GM19023 (cell line): ENCODE measurements around the gene MRAP2.

ENCODE experiments used
- ATAC-seq: cut with Tn5 transposase; IDR thresholded peaks from one replicate; pipeline ENCODE4 v1.9.1; 2021; ENCODE audit warnings: mild to moderate bottlenecking, moderate library complexity; ENCODE audit not compliant: unreplicated experiment

MRAP2 gene, protein sequence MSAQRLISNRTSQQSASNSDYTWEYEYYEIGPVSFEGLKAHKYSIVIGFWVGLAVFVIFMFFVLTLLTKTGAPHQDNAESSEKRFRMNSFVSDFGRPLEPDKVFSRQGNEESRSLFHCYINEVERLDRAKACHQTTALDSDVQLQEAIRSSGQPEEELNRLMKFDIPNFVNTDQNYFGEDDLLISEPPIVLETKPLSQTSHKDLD

DNA sequence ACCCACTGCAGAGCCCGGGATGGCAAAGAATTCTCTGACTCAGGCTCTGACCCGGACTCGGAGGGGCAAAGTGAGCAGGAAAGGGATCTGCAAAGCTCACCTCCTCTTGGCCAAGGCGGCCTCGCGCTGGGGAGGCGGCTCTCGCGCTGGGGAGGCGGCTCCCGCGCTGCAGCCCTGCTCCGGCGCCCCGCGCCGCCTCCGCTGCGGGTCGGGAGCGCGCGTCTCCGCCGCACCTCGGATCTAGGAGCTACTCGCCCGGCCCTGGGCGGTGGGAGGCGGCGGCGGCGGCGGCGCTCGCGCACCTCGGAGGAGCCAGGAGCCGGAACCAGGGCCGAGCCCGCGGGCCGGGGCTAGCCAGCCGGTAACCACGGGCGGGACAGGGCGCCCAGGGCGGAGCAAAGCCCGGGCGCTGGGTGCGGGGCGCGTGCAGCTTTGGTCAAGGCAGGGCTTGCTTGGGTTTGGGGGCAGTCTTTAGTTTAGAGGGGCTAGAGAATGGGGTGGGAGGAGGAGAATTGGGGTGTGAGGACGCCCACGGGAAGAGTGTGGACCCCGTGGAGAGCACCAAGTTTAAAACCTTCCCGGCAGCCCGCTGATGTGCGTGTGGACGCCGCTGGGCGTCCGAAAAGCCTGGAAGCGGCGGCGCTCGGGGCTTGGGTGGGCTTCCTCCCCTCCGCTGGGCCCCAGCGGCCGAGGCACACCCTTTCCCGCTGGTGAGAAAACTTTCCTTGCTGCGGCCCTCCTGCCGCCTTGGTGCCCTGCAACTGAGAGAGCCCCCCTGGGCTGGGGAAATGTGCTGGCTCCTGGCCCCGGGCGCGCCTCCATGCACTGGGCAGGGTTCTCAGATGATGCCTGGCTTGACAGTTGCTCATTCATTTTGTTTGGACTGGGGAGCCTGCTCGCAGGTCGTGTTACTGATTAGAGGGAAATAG lies at the start of gene MRAP2:
MRAP2 (plus strand) TSS at position 250 of the 929 bp plus-strand sequence. CDS start 21,547 bp downstream, outside the sequence.
- ATAC-seq, result no peak

DNA sequence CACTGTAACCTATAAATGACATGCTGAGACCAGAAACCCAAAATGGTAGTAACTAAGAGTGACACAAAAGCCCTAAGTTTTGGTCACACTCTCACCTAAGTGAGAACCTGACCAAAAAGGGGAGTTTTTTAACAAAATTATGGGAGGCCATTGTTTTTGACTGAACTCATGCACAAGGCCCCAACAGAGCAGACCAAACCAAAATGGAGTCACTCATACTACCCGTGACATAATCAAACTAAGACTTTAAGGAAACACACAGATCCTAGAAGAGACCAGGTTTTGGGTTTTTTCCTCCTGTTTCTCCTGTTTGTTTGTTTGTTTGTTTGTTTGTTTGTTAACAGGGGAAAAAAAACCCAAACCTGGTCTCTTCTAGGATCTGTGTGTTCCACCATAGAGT lies 49.2 kb upstream of the MRAP2 start:
- no peak for ATAC-seq

DNA sequence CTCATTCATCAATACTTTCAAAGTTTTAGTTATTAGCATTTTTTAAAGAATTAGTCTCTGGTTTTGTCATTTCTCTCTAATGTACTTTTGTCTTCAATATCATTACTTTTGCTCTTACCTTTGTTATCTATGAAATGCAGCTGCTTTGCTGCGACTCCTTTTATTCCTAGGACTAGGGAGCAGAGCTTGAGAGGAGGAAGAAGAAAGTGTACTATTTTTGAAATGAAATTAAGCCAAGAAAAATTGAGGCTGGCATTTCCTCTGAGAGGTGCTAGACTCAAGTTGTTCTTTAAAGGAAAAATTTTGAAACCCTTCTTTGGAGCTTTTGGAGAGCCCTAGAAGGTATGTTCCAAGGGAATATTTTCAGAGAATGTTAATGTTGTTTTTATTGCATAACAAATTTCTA lies 48.3 kb upstream of the MRAP2 start:
- no peak for ATAC-seq

DNA sequence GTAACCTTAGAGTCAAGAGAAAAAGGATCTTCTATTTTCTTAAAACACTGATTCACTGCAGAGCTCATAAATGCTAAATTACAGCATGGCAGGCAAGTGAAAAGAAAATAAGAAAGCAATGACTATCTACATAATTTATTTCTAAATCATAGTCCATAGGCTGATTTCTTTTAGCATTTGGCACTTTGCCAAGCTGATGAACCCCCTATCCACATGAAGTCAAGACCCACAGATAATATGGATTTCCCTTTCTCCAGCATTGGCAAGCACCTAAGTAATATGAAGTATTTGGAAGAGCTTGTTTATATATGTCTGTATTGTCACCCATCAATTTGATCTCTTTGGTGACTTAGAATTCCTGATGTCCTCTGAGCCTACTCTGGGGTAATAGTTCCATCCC lies 47.9 kb upstream of the MRAP2 start:
- no peak for ATAC-seq

DNA sequence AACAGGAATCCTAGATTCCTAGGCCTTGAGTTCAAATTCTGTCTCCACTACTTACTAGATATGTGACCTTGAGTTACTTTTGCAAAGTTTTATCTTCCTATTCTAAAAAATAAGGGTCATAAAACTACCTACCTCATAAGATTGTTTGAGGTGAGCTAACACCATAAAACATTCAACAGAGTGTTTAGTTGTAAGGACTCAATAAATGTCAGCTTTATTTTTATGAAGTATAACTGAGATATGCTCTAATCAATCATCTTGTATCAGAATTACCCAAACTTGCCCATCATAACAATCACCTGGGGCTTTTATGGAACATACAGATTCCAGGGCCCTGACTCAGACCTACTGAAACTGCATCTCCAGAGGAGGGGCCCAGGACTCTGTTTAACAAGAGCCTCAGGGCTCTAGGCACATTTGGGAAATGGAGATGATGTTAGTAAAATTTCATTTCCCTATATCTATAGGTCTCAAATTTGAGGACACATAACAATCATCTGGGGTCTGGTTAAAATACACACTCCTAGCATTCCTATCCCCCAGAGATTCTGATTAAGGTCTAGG lies 35.5 kb upstream of the MRAP2 start:
- ATAC-seq, result no peak

DNA sequence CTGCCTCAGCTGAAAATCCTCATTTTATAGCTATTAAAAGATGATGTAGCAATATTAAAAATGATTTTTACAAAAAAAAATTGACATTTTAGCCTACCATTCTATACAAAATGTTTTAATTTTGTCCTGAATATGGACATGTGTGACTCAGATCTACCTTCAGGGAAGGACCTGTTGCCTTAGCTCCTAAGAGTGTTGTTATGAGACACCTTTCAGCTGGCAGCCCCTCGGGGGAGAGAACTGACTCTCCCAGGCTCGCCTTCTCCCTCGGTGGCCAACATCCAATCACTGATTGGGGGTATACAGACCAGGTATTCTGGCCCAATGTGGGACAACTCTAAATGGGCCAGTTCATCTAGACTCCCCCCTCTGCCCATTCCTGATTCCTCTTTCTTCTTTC lies 32.5 kb upstream of the MRAP2 start:
- ATAC-seq, result no peak

DNA sequence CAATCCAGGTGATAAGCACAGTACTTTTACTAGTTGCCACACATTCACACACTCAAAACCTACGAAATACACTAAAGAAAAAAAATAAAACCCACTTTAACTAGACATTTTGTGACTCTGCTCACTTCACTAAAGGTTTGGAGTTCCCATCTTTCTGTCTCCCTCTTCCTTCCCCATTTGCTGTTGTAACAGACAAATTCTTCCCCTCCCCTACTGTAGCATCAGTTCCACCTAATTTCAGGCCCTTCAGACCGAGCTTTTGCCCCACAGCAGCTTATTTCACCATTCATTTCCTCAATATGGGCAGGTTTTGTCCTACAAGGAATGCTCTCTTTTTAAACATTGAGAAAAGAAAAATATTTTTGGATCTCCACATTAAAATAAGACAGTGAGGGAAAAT lies 31.3 kb upstream of the MRAP2 start:
- no peak for ATAC-seq

DNA sequence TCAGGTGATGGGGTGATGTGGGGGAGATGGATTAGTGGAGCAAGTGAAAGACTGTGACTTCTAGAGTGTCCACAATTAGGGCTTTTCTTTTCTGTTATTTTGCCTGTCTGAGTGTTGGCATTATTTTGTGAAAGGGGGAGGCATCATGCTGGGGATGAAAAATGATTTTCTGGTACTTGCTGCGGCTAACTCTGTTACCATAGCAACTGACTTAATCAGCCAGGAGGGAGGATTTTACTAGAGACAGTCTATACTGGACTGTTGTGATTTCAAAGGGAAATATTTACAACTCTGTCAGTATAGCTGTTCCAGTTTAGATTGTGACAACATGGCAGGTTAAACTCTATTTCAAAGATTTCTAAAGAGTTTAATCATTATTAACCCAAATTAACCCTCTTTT lies 30.4 kb upstream of the MRAP2 start:
- ATAC-seq, result no peak

DNA sequence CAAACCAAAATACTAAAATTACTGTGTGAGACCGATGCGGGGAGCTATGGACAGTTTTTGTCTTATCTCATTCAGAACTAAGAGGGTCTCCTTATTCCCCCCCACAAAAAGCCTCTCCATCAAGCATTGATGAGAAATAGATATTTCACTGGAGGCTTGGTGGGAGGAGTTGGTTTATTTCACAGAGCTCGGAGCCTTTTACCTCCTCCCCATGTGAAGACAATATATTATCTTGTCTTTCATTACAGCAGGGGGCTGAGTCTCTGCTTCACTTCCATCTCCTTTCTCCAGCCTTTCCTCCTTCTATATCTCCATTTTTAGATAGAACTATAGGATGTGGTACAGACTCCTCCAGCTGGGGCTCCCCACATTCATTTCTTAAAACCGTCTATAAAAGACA lies 29.9 kb upstream of the MRAP2 start:
- no peak for ATAC-seq

DNA sequence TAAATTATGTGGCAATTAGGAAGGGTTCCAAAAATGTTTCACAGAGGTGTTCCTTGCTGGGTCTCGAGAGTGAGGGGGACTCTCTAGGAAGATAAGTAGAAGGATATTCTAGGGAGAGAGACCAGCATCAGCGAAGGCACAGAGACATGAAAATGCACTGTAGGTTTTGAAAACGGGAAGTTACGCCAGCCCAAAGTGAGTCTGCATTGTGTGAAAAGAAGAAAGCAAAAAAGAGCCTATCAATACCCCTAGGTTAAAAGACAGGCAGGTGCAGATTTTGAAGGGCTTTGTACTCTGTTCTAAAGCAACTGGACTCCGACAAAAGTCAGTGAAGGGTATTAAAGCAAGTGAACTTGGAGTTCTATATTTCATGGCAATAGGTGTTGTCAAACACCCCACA lies 25.7 kb upstream of the MRAP2 start:
- ATAC-seq, result no peak

DNA sequence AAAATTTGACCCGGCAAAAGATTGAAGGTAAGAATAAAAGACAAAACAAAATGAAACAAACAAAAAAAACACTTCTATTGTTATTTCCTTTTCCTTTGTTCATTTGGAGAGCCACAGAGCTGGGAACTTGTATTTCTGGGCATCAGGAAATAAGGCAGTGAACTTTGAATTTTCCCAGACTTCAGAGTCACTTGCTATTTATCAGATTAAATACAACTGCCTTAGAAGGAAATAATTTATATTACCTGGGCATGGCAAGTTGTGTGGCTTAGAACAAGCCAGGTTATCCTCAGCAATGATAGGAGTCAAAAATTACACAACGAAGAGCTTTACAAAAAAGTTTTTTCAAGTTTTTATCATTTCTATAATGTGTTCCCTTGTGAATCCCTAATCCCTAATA lies 20.2 kb upstream of the MRAP2 start:
- ATAC-seq, result no peak

DNA sequence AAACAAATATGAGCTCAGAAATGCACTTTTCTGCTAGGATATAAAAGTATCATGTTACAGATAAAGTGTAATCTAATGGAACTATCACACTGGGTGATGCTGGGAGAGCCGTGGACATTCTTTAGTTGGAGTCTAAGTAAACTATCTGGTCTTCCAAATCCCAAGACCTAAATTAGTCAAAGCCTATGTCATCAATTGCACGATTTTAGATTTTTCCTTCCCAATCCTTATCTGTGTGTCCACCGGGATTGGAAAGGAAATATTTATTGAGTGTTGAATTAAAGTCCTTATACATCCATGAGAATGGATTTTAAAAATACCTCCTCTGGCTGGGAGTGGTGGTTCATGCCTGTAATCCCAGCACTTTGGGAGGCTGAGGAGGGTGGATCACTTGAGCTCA lies 19.6 kb upstream of the MRAP2 start:
- no peak for ATAC-seq

DNA sequence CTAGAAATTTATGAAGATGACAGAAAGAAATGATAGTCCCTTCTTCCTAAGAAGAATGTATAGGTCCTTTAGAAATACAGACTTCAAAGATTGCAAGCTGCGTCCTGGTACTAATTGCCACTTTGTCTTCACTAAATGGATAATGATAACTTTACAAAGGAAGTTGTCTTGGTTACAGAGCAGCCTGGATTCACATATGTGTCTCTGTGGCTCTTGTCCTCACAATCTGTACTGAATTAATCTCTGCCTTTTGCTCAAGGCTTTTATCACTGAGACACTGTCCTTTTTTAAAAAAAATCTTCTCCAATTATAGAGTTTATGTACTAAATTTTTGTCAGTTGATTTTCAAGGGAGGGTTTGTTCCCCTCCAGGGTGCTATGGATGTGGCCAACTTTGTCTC lies 17.5 kb upstream of the MRAP2 start:
- no peak for ATAC-seq

DNA sequence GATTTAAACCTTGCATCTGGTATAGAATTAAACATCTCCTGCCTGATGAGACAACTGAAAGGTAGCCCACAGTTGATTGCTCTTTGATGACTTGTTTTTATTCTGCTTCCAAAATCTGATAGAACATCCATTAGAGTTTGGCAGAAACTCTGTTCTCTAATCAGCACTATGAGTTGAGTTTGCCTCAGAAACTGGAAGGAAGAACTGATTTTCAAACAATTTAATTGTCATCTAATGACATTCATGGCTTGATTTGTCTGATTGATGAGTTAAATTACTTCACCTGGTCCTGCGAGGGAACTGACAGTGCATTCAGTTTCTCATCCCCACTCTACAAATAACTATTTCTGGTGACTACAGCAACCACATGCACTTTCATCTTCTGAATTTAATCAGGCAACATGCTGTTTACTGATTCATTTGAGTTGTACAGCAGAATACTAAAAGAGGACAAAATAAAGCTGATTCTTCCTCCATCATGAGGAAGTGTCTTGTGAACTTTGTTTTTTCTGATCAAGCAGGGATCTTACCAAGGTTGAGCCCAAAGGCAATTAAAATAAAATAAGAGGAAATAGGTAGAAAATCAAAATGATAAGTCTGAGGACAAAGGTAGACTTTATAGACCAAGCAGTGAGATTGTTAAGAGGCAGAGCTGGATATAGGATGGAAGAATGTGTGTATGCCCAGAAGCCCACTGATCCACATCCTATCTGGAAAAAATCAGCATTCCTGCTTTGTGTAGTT lies 15.7 kb upstream of the MRAP2 start:
- peak; percentile 54 for ATAC-seq

DNA sequence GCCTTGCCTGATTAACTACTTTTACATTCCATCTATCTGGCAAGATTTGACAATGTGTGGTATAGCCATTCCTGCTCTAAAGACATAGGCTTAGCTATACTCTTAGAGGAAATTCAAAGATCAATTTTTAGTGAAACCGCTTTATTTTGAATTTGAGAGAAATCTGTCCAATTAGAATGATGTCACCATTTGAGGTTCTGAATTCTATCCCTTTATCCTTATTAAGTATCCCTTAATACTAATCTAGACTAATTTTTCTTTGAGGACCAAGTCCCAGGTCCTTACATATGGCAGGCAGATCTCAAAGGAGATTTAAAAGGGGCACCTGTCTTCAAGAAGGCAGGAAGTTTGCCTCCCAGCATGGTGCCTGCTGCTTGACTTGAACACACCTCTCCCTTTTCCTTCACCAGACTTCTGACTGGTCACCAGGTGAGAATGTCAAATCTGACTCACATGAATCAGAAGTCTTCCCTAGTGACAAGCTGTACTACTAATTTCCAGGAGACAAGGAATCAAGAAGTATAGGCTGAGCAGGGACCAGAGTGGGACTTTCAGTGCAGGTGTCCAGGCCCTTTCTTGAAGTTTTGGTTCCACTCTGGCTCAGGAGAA lies 15.0 kb upstream of the MRAP2 start:
- ATAC-seq, result no peak

DNA sequence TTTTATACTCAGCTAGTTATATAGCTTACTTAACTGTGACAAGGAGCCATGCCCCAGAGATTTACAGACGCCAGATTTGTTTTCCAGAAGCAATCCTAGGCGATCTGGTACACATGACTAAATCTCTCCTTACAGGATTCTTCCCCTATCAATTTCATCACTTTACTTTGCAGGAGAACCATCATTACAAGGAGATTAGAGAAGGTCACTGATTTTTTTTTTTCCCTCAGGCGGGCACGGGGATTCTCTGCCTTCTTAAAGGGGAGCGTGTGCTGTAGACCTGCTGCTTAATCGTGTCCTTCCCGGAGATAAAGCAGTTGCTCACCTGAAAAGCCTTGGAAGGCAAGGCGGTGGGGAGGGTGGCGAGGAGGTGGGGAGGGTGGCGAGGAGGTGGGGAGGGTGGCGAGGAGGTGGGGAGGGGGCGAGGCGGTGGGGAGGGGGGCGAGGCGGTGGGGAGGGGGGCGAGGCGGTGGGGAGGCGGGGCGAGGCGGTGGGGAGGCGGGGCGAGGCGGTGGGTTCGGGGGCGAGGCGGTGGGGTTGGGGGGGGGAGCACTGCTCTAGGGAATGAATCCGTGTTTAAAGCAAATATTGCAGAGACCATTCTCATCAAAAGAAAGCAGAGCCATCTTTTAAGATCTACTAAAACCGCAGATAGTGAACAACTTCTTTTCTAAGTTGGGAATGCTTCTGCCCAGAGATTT lies 14.3 kb upstream of the MRAP2 start:
- no peak for ATAC-seq

DNA sequence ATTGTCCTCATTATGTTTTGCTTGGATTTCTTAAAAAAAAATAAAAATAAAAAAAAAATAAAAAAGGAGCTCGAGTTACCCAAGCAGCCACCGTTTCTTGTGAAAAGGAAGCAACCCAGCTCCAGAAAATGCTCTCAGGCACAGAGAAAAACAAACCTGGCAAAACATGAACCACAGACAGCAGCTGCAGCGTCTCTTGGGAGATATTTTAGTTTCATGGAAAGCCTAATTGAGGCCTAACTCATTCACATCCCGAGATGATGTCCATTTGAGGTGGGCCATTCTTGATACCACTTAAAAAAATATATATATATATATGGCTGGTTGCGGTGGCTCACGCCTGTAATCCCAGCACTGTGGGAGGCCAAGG lies 13.7 kb upstream of the MRAP2 start:
- ATAC-seq, result no peak

DNA sequence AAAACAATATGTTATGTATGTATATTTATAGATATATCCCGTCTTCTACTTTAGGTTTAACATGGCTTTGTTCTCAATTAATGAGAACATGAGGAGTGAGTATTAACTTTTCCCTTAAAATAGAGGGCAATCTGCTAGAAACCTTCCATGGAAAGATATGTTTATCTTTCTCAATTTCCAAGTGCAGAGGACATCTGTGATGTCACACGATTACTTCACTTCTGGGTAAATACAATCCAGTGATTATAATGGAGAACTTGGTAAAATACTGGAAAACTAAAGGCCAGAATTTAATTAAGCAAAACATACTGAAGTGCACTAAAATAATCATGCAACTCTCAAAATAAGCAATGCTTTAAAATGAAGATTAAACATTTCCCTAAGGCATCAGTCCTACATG lies 11.9 kb upstream of the MRAP2 start:
- no peak for ATAC-seq

DNA sequence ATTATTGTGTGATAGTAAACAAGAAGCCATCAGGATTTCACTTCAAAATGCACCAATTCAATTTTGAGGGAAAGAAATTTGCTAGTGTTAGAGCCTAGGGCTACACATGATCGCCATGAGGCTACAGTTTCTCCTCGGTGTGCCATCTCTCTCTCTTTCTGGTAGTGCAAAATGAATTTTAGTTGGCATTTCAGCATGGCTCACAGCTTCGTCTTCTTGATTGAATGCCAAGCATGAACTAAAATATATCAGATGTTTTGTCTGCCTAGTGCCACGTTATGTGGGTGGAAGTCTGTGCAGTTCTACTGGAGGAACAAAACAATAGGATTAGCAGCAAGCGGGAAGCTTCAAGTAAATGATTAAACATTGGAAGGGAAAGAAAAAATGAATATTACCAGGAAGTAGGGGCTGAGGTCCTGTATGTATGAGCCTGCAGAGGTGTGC lies 6.8 kb upstream of the MRAP2 start:
- no peak for ATAC-seq
